SKM-1 (cell line): ENCODE results near the gene CCDC85C.
"Not testable (repeated sequence)": the region's sequence is repeated elsewhere in the genome, so short reads cannot be mapped to it uniquely, and the experiment has no call there.

ENCODE experiments used
- DNase-seq: peaks from one replicate; lab custom pipeline; 2025; ENCODE audit not compliant: unreplicated experiment; lab: John Stamatoyannopoulos, UW

Gene CCDC85C

DNA sequence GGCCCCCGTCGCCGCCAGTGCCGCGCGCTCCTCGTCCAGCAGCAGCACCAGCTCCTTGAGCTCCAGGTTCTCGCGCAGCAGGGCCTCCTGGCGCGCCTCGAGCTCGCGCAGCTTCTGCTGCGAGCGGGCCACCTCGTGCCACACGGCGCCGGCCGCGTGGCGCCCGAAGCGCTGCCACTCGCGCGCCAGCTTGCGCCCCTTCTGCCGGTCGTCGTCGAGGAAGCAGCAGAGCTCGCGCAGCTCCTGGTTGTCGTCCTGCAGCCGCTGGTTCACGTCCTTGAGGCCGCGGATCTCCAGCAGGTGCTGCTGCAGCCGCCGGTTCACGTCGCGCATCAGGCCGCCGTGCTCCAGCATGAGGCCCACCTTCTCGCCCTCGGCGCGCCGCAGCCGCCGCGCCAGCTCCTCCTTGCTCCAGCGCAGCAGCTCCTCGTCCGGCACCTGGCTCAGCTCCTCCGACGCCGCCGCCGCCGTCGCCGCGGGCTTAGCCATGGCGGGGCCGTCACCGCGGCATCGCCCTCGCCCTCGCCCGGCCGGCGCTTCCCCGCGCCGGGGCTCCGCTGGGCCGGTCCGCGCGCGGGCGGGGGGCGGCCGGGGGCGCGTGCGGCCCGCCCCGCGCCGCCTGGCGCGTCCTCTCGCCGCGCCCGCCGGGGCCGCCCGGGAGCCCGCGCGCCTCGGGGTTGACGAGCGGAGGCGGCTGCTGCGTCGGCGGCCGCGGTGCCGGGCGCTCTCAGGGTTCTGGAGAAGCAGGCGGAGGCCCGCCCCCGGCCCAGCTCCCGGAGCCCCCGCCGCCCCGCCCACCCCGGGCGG lies at the start of gene CCDC85C:
Gene CCDC85C, minus strand, starts transcription at position 737 of the 807 bp plus-strand sequence. Its CDS starts 248 bp downstream, at position 489.
- DNase-seq, result no peak

DNA sequence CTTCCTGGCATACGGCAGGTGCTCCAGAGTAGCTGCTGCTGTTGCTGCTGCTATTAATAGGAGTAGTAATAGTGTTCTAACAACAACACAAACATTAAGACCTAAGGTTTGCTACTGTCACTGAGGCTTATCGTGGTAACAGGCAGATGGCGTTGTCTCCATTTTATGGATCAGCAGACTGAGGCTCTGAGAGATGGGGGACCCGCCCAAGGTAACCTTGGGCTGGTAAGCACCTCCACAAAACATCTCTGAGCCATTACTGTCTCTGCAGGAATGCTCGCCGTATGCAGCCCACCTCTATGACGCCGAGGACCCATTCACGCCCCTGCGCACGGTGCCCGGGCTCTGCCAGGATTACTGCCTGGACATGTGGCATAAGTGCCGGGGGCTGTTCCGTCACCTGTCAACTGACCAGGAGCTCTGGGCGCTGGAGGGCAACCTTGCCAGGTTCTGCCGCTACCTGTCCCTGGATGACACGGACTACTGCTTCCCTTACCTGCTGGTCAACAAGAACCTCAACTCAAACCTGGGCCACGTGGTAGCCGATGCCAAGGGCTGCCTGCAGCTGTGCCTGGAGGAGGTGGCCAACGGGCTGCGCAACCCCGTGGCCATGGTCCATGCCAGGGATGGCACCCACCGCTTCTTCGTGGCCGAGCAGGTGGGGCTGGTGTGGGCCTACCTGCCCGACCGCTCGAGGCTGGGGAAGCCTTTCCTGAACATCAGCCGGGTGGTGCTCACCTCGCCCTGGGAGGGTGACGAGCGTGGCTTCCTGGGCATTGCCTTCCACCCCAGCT lies 48.1 kb upstream of the CCDC85C start:
- no peak for DNase-seq

DNA sequence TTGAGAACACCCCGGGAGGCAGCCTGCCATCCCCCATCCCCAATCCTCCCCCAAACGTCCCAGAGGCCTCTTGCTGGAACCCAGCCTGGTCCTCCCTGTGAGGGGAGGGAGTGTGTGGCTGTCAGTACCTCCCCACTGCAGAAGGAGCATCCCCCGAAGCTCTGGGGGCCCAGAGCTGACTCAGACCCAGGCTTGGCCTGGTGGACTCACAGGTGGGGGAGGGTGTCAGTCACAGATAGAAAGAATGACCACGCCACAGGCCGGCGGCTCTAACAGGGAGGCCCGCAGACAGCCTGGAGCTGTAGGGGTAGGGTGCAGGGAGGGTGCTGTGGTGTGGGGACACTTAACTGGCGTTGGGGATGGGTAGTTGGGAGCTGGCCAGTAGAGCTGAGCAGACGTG lies 46.2 kb upstream of the CCDC85C start:
- no peak for DNase-seq

DNA sequence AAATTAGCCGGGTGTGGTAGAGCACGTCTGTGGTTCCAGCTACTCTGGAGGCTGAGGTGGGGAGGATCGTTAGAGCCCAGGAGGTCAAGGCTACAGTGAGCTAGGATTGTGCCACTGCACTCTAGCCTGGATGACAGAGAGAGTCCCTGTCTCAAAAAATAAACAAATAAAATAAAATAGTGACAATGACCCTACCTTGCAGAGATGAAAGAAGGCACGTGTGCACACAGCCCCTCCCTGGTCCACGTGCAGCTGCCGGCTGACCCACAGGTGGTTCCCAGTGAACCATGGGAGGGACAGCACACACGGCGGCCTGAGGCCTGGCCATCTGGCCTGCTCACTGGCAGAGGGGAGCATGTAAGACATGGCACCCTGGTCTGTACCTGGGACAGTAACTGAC lies 45.6 kb upstream of the CCDC85C start:
- no peak for DNase-seq

DNA sequence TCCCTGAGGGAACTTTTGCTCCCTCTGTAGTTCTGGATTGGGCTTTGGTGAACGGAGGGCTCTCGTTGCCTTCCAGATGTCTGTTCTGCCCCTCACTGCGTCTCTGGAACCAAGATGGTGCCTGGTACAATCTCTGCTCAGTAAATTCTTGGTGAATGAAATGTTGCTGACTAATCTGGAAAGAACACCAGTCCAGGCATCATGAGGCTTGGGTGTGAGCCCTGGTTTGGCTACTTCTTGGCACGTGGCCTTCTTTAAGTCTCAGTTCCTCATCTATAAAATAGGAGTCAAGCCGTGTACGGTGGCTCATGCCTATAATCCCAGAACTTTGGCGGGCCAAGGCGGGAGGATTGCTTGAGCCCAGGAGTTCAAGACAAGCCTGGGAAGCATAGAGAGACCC lies 45.2 kb upstream of the CCDC85C start:
- no peak for DNase-seq

DNA sequence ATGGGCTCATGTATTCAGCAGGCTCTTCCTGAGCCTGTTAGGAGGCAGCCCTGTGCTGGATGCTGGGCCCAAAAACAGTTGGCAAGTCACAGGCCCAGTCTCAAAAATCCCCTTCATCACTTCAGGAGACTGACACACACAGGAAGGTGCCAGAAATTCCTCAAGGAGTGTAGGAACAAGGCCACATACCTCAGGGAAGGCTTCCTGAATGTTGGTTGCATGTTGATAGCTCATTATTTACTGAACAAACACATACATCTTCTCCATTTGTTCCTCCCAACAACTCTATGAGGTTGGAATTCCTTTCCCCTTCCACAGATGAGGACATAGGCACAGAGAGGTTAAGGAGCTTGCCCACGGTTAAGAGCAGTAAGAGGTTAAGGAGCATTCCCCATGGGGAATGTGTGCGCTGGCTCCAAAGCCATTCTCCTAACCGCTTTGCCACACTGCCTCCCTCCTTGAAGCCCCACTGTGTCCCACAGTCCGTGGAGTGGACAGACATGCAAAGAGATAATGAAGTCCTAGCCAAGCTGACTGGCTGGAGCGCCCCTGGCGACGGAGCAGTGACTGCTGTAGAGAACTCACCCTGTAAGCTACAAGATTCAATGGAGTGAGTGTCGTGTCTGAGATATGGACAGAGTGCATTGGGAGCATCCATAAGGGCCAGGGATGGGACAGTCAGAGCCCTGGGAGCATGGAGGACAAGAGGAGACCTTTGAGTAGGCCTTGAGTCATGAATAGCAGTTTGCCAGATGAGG lies 44.2 kb upstream of the CCDC85C start:
- no peak for DNase-seq

DNA sequence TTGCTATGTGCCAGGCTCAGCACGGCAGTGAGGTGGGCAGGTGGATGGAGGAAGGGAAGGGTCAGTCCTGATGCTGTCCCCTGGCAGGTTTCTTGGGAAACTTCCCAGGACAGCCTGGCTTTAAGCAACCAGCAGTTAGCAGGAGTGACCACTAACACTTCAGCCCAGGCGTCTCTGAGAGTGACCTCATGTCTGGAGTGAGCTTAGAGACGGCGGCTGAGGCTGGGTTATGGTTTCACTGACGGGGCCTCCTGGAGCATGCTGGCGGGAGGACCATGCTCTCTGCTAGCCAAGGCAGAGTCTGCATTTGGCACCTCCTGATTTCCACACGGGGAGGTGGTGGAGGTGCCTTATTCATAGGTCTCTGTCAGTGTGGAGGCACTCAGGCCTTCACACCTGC lies 43.4 kb upstream of the CCDC85C start:
- no peak for DNase-seq

DNA sequence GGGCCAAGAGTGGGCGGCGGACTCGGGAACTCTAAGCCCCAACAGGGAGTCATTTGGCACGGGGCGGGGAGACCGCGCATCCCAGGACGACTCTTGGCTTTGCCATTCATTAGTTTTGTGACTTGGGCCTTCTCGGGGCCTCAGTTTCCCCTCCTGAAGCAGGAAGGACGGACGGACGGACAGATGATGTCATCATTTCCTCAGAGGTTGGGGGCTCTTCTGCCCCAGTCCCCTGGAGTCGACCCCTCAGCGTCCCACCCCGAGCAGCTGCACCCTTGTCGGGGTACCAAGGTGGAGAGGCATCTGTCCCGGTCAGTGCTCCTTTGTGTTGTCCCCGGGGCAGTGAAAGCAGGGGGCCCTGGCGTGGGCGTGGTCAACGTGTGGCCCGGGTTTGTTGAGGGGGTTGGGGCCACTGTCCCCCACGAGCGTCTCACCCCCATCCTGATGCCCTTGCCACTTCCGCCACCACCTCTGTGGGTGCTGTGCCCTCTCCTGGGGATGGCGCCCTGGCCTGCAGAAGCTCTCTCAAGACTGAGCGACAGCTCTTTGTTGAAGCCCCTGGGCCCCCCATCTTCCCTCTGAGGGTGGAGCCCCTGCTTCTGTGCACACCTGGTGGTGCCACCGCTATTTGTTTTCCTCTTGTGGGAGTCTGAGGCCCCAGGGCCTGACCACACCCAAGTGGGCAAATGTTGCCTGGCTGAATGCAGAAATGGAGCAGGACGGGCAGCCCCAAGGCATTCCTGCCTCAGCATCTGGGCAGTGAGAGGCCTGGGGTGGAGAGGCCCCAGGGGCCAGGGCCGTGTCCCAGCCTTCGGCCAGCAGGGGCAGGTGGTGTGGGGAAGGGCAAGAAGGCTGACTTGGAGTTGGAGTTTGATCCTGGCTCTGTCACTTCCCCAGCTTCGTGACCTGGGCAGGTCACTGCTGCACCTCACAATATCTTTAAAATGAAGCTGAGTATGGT lies 41.8 kb upstream of the CCDC85C start:
- DNase-seq, result no peak

DNA sequence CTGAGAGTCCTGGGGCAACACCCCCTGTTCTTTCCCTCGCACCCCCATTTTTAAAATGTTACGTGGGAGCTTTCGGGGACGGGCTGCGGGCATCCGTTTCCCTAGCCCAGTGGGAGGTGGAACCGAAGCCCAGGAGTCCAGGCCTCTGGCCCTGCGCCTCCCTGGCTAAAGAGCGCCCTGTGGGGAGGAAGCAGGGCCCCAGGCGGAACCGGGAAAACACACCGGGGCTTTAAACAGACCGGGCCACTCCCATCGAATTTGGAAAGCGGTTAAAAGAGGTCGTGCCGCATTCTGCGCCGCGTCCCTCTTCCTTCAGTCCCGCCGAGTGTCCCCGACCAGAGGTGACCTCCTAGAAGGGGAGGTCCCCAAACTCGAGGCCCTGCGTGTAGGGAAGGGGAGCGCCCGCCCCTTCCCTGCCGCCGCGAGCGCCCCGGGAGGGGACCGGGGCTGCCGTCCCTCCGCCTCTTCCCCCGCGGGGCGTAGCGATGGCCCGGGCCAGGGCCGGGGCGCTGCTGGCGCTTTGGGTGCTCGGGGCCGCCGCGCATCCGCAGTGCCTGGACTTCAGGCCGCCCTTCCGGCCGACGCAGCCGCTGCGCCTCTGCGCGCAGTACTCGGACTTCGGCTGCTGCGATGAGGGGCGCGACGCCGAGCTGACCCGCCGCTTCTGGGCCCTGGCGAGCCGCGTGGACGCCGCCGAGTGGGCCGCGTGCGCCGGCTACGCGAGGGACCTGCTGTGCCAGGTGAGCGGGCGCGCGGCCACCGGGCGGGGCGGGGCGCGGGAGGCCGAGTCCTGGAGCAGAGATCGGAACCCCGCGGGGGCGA lies 40.9 kb upstream of the CCDC85C start, which contains the start of gene HHIPL1:
Gene HHIPL1, plus strand, starts transcription at position 407 of the 822 bp plus-strand sequence. Its CDS starts 79 bp downstream, at position 486.
- DNase-seq, result no peak

DNA sequence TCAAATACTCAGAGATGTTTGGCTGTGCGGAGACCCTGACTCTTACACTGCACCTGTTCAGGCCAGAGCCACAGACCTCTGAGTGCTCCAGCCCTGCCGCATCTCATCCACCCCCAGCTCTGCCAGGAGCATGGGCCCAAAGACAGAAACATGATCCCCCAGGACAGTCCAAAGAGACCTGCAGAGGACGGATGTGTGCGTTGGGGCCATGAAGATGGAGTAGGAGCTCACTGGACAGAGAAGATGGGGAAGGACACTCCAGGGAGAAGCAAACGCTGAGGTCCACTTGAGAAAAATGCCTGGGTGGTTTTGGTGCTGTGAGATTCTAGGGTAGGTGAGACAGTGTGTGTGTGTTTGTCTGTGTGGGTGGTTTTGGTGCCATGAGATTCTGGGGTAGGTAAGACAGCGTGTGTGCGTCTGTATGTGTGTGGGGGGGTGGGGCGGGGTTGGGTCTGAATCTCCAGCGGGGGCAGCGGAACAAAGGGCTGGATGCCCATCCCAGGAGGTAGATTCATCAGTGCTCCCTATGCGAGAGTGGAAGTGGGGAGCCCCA lies 40.1 kb upstream of the CCDC85C start:
- DNase-seq, result no peak

DNA sequence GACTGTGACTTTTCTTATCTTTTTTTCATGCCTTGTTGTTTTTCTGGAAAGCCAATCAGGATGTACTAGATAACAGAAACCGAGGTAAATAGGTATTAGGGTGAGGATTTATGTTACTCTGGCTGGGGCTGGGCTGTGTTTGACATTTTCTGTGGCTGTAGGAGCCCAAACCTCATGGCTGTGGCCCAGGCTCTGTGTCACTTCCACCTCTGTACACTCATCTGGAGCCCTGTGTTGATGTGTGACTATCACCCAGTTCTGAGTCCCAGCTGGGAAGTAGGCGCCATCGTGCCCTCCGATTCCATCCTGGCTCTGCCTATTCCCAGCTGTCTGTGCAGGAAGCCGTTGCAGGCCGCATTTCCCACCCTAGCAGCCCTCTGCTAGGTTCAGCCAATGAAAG lies 39.3 kb upstream of the CCDC85C start:
- no peak for DNase-seq

DNA sequence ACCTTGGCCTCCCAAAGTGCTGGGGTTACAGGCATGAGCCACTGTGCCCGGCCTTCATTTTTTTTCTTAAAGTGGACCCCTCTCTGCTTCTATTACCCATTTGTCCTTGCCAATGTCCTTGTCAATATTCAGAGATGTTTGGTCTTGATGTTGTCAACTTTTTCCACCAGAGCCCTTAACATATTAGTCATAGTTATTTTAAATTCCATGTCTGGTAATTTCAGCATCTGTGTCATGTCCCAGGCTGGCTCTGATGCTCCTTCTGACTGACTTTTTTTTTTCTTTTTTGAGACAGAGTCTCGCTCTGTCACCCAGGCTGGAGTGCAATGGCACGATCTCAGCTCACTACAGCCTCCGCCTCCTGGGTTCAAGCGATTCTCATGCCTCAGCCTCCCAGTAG lies 38.8 kb upstream of the CCDC85C start:
- not testable (repeated sequence) for DNase-seq

DNA sequence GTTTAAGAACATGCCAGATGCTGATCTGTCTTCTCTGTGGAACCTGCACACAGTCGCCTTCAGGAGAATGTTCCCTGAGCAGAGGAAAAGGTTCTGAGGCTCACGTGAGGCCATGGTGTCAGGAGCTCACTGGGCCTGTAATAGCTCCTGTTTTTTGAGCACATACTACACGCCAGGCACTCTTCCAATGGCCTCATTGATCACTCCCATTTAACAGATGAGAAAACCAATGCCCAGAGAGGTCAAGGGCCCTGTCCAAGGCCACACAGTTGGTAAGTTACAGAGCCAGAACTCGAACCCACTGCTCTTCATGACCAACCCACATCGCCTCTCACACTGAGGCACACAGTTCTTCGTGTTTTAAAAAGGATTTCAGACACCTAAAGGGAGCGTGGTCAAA lies 33.6 kb upstream of the CCDC85C start:
- no peak for DNase-seq

DNA sequence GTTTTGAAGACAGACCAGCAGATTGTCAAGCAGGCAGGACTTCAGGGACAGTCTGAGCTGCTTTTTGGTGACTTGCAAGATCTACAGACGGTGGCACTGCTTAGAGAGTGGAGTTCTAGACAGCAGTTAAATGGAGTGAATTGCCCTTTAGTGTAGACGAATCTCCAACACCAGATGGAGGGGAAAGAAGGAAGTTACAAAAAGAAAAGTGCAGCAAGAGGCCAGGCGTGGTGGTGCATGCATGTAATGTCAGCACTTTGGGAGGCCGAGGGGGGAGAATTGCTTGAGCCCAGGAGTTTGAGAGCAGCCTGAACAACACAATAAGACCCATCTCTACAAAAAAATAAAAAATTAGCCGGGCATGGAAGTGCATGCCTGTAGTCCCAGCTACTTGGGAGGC lies 32.5 kb upstream of the CCDC85C start:
- no peak for DNase-seq

DNA sequence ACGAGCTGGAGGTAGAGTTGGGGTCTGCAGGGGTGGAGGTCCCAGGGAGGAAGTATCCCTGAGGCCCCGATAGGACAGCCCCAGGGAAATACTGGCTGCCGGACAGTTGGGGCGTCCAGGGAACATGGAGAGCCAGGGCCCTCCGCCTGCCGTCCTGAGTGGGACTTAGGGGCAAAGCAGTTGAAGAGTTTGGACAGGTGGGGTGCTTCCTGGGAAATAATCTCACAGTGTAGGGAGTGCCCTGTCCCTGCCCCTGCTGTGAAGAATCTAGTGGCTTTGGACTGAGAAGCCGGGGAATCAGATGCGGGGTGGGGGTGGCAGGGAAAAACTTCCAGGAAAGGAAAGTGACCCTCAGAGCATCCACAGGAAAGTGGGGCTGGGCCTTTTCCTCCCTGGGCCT lies 31.1 kb upstream of the CCDC85C start:
- no peak for DNase-seq

DNA sequence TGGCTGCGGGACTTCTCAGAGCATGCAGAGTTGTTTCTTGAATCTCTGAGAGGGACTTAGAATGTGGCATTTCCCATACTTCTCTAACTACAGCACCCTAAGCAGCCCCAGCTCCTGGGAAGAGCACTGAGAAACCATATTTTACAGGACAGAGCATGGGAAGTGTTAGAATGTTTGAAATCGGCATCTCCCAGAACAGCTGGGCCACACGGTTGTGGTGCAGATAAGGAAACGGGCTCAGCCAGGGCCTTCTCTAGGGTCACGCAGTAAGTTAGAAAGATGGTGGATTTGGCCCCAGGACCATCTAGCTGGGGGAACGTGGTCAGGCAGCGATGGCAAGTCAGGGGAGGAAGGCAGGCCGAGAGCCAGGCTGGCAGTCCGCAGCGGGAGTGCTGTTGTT lies 30.4 kb upstream of the CCDC85C start:
- no peak for DNase-seq

DNA sequence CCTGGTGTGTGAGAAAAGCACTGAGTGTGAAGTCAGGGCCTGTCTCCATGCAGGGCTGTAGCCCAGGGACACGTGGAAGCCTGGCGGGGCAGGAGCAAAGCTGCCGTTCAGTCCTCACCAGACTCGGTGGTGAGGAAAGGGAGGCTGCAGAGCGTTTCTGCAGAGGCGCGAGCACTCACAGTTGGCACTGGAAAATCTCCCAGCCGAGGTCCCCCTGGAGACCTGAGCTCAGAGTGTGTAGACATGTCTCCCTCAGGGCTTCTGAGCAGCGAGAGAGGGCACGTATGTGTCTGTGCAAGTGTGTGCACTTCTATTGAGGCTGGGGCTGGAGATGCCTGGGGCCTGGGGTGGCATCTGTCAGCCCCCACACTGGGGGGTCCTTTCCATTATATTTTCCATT lies 29.9 kb upstream of the CCDC85C start:
- DNase-seq, result no peak

DNA sequence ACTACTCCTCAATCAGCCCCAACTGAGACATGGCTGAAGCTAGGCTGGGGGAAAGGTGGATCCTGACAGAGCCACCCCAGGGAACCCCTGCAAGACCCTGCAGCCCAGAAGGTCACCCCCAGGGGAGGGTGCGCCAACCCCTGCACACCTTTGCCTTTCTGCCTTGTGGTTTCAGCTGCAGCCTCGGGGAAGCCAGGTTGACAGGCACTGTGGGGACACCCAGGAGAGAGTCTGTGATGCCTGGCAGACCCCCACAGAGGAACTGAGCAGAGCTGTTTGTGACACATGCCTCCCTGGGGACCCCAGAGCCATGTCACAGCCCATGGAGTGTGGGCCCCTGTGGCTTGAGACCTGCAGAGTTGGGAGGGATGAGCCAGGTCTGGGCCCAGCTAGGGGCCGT lies 29.1 kb upstream of the CCDC85C start:
- DNase-seq, result no peak

DNA sequence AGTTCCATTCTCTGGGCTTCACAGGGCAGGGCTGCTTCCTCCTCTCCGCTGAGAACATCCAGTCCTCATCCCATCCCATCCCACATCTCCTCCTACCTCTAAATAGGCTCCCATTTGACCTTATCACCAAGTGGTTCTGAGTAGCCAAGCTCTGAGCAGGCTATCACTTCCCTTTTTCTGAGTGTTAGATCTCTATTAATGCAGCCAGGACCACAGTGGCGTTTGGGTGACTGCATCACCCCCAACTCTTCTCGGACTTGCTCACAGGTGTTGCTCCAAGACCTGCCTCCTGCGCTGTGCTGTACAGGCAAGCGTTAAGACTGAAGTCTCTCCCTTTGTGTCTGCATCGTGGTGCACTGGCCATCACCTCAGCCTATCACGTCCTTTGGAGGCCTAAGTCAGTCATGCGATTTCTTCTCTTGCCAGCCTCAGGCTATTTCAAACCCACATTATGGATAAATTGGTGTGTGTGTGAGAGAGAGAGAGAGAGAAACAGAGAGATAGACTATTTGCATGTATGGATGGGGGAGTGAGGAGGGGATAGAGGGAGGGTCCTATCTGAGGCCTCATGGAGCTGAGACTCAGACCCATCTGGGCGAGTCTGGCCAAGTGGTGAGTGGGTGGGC lies 28.5 kb upstream of the CCDC85C start:
- no peak for DNase-seq
